Measurements from ENCODE around the gene C10orf71. TPM values are rescaled to one million over a fixed set of nuclear protein-coding genes. Genes with fewer than 3 reads are reported as not detected.

C10orf71 gene
- total and polyA plus RNA-seq, 2 donors (not counting 1 experiment from before 2014, with no cell fraction given): not detected

DNA sequence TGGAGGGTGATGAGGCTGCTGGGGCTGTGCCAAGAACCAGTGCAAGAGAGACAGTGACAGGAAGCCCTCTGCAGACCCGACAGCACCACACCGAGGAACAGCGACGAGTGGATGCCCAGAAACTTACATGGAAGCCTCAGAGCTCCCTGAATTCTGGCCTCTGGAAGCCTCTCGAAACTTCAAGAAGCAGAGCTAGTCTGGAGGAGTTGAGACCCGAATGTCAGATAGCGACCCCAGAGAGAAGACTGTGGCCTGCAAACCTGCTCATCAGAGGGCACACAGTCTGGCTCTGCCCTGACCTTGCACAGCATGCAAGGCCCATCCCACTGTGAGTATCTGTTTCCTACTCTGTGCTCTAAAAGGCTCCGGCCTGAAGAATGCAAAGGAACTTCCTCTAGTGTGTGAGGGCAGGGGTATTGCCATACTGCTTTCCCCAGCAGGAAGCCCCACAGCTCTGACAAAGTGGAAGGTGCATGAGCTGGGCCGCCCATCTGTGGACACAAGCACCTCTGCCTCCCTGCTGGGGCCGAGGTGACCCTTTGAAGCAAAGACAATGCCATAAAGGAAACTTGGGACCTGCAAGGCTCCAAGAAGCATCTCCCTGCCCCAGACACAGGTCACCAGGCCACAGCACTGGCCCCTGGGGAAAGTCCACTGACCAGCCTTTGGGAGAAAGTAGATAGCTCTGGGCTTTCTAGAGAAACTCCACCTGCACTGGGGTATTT, 10.5 kb upstream of the C10orf71 start:
- 95% methylated on average over 9 of the region's 10 CpGs for WGBS (ENCODE audit: insufficient coverage)
- no peak overlapping the region for H3K9ac ChIP-seq (ENCODE audit: low read length)
- no peaks in the 10 kb centered on the region for H3K4me1 ChIP-seq (ENCODE audit: control insufficient read depth in 2 of 2, insufficient read depth in 2 of 2, low read length in 2 of 2)
- intact Hi-C loops (cut with micrococcal nuclease): no loop called here
- Mint-ChIP-seq H3K4me3 (no peak overlapping the region), H3K4me1 (no peaks in the 10 kb centered on the region), H3K9me3 (ENCODE audit: insufficient read depth) (no peaks in the 10 kb centered on the region), H3K27ac (no peak overlapping the region), H3K27me3 (peaks cover 14% of the 10 kb centered on the region)
- no peaks in the 10 kb centered on the region for H3K27me3 ChIP-seq (replicated peaks in 1 of 4; ENCODE audit: control extremely low read depth in 1 of 4, control insufficient read depth in 3 of 4, insufficient read depth in 4 of 4, low read length in 3 of 4)
- ATAC-seq (ENCODE audit: low read depth) (no peak), DNase-seq (no peak)
- no peaks in the 10 kb centered on the region for H3K79me2 ChIP-seq (ENCODE audit: control insufficient read depth, insufficient read depth, low read length)
- H3K9me3 ChIP-seq (ENCODE audit: control extremely low read depth in 1 of 3, control insufficient read depth in 2 of 3, insufficient read depth in 1 of 3, low read length in 2 of 3): peaks cover 0 to 4% (median 0%) of the 10 kb centered on the region in 3 donors
- ChIA-PET POLR2A (no interaction called here), CTCF (no interaction called here)
- no peaks in the 10 kb centered on the region for H3K36me3 ChIP-seq (replicated peaks in 1 of 2; ENCODE audit: control extremely low read depth in 1 of 2, control insufficient read depth in 1 of 2, extremely low read depth in 1 of 2, insufficient read depth in 2 of 2, low read length in 1 of 2)
- no peaks in the 10 kb centered on the region for H4K20me1 ChIP-seq (ENCODE audit: control insufficient read depth, insufficient read depth, low read length, poor library complexity, severe bottlenecking)
- H3K4me2 ChIP-seq (replicated peaks; ENCODE audit: low read depth, low read length, poor library complexity, severe bottlenecking): no peak overlapping the region
- TF ChIP-seq, protein P1, sequence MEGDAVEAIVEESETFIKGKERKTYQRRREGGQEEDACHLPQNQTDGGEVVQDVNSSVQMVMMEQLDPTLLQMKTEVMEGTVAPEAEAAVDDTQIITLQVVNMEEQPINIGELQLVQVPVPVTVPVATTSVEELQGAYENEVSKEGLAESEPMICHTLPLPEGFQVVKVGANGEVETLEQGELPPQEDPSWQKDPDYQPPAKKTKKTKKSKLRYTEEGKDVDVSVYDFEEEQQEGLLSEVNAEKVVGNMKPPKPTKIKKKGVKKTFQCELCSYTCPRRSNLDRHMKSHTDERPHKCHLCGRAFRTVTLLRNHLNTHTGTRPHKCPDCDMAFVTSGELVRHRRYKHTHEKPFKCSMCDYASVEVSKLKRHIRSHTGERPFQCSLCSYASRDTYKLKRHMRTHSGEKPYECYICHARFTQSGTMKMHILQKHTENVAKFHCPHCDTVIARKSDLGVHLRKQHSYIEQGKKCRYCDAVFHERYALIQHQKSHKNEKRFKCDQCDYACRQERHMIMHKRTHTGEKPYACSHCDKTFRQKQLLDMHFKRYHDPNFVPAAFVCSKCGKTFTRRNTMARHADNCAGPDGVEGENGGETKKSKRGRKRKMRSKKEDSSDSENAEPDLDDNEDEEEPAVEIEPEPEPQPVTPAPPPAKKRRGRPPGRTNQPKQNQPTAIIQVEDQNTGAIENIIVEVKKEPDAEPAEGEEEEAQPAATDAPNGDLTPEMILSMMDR (IDR thresholded peaks at IDR 0.05): no peak
- TF ChIP-seq EZH2 (IDR thresholded peaks at IDR 0.05; ENCODE audit: borderline replicate concordance, insufficient read depth, low read depth, low read length, poor library complexity, severe bottlenecking): no peak
- H3K4me3 ChIP-seq (ENCODE audit: control extremely low read depth in 1 of 5, extremely low read depth in 1 of 5, insufficient read depth in 1 of 5, low read depth in 2 of 5, low read length in 4 of 5): no peak overlapping the region
- no peak overlapping the region for H2AFZ ChIP-seq (ENCODE audit: insufficient read depth, low read depth, low read length, poor library complexity, severe bottlenecking)
- H3K27ac ChIP-seq (ENCODE audit: low read length in 2 of 2): no peak overlapping the region

DNA sequence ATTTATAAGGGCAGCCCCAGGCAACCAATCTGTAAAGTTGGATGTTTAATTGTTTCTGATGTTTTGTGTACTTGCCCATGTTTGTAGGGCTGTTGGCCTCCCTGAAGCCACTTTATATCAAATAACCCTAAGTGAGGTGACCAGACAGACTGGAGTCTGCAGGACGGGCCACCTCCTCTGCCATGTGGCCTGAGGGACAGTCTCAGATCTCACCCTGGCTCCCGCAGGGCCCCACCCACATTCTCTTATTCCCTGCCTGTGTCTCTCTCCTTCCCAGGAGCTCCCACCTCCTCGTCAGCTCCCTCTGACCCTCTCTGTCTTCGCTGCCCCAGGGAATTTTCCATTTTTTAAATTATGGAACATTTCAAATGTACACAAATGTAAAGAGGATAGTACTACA, 9.5 kb upstream of the C10orf71 start:
- Mint-ChIP-seq H3K27me3 (peaks cover 14% of the 10 kb centered on the region), H3K27ac (no peak overlapping the region), H3K4me1 (no peaks in the 10 kb centered on the region), H3K4me3 (no peak overlapping the region), H3K9me3 (ENCODE audit: insufficient read depth) (no peaks in the 10 kb centered on the region)
- Histone ChIP-seq H4K20me1 (ENCODE audit: control insufficient read depth, insufficient read depth, low read length, poor library complexity, severe bottlenecking) (no peaks in the 10 kb centered on the region), H3K9ac (ENCODE audit: low read length) (no peak overlapping the region), H3K27ac (ENCODE audit: low read length in 2 of 2) (no peak overlapping the region), H3K9me3 (ENCODE audit: control extremely low read depth in 1 of 3, control insufficient read depth in 2 of 3, insufficient read depth in 1 of 3, low read length in 2 of 3) (peaks cover 0 to 4% (median 0%) of the 10 kb centered on the region in 3 donors), H3K27me3 (replicated peaks in 1 of 4; ENCODE audit: control extremely low read depth in 1 of 4, control insufficient read depth in 3 of 4, insufficient read depth in 4 of 4, low read length in 3 of 4) (no peaks in the 10 kb centered on the region), H3K4me1 (ENCODE audit: control insufficient read depth in 2 of 2, insufficient read depth in 2 of 2, low read length in 2 of 2) (no peaks in the 10 kb centered on the region), H3K79me2 (ENCODE audit: control insufficient read depth, insufficient read depth, low read length) (no peaks in the 10 kb centered on the region), H3K36me3 (replicated peaks in 1 of 2; ENCODE audit: control extremely low read depth in 1 of 2, control insufficient read depth in 1 of 2, extremely low read depth in 1 of 2, insufficient read depth in 2 of 2, low read length in 1 of 2) (no peaks in the 10 kb centered on the region), H3K4me2 (replicated peaks; ENCODE audit: low read depth, low read length, poor library complexity, severe bottlenecking) (no peak overlapping the region), H2AFZ (ENCODE audit: insufficient read depth, low read depth, low read length, poor library complexity, severe bottlenecking) (no peak overlapping the region), H3K4me3 (ENCODE audit: control extremely low read depth in 1 of 5, extremely low read depth in 1 of 5, insufficient read depth in 1 of 5, low read depth in 2 of 5, low read length in 4 of 5) (no peak overlapping the region)
- TF ChIP-seq, protein P1 (IDR thresholded peaks at IDR 0.05): no peak
- TF ChIP-seq EZH2 (IDR thresholded peaks at IDR 0.05; ENCODE audit: borderline replicate concordance, insufficient read depth, low read depth, low read length, poor library complexity, severe bottlenecking): no peak
- DNase-seq (no peak), ATAC-seq (ENCODE audit: low read depth) (no peak)
- ChIA-PET POLR2A (no interaction called here), CTCF (no interaction called here)
- WGBS (ENCODE audit: insufficient coverage): 92% methylated on average over 2 of the region's 4 CpGs
- intact Hi-C loops (cut with micrococcal nuclease): no loop called here
